ENCODE results near the gene LACC1.

The LACC1 gene

GRCh38 chr13:43879755-43880181 is at the start of gene LACC1:
LACC1 (plus strand) TSS chr13:43879904; CDS start chr13:43880986, 1,082 bp downstream.
- peak; percentile 11 to 16 for DNase-seq (ENCODE audit: low spot score in 2 of 2)
- Mint-ChIP-seq H3K27ac (ENCODE audit: low read depth) (peak within 1 kb of the TSS; percentile 91), H3K4me3 (peak within 1 kb of the TSS; percentile 86), H3K36me3 (ENCODE audit: insufficient read depth) (peaks cover 2% of the 10 kb centered on the region), H3K9me3 (no peaks in the 10 kb centered on the region), H3K4me1 (peaks cover 13% of the 10 kb centered on the region), H3K27me3 (no peaks in the 10 kb centered on the region)
- peak; percentile 57 for ATAC-seq (replicated peaks; ENCODE audit: extremely low read depth, poor library complexity, severe bottlenecking)

GRCh38 chr13:43830497-43830881 is 49.2 kb upstream of the LACC1 start:
- Mint-ChIP-seq H3K9me3 (no peaks in the 10 kb centered on the region), H3K36me3 (ENCODE audit: insufficient read depth) (no peaks in the 10 kb centered on the region), H3K4me3 (no peak overlapping the region), H3K27ac (ENCODE audit: low read depth) (no peak overlapping the region), H3K4me1 (no peaks in the 10 kb centered on the region), H3K27me3 (peaks cover 32% of the 10 kb centered on the region)
- DNase-seq (ENCODE audit: low spot score in 2 of 2): no peak
- ATAC-seq (replicated peaks; ENCODE audit: extremely low read depth, poor library complexity, severe bottlenecking): no peak

GRCh38 chr13:43831088-43831487 is 48.6 kb upstream of the LACC1 start:
- H3K9me3 Mint-ChIP-seq: no peaks in the 10 kb centered on the region
- DNase-seq (ENCODE audit: low spot score in 2 of 2) (no peak), ATAC-seq (replicated peaks; ENCODE audit: extremely low read depth, poor library complexity, severe bottlenecking) (no peak)
- no peak overlapping the region for H3K4me3 Mint-ChIP-seq
- H3K27me3 Mint-ChIP-seq: peaks cover 32% of the 10 kb centered on the region
- H3K4me1 Mint-ChIP-seq: no peaks in the 10 kb centered on the region
- H3K36me3 Mint-ChIP-seq (ENCODE audit: insufficient read depth): no peaks in the 10 kb centered on the region
- no peak overlapping the region for H3K27ac Mint-ChIP-seq (ENCODE audit: low read depth)

GRCh38 chr13:43835701-43836100 is 44.0 kb upstream of the LACC1 start:
- no peaks in the 10 kb centered on the region for H3K4me1 Mint-ChIP-seq
- H3K27ac Mint-ChIP-seq (ENCODE audit: low read depth): no peak overlapping the region
- peaks cover 22% of the 10 kb centered on the region for H3K27me3 Mint-ChIP-seq
- H3K36me3 Mint-ChIP-seq (ENCODE audit: insufficient read depth): no peaks in the 10 kb centered on the region
- H3K9me3 Mint-ChIP-seq: no peaks in the 10 kb centered on the region
- no peak overlapping the region for H3K4me3 Mint-ChIP-seq
- DNase-seq (ENCODE audit: low spot score in 2 of 2) (no peak), ATAC-seq (replicated peaks; ENCODE audit: extremely low read depth, poor library complexity, severe bottlenecking) (no peak)

- ATAC-seq (replicated peaks; ENCODE audit: extremely low read depth, poor library complexity, severe bottlenecking): no peak
These were observed 40.8 kb upstream of the LACC1 start for GRCh38 chr13:43838909-43839308.

GRCh38 chr13:43846496-43847158 is 33.1 kb upstream of the LACC1 start:
- ATAC-seq (replicated peaks; ENCODE audit: extremely low read depth, poor library complexity, severe bottlenecking): no peak
- Mint-ChIP-seq H3K27ac (ENCODE audit: low read depth) (no peak overlapping the region), H3K36me3 (ENCODE audit: insufficient read depth) (peaks cover 1% of the 10 kb centered on the region), H3K9me3 (peaks cover 14% of the 10 kb centered on the region), H3K4me3 (no peak overlapping the region), H3K4me1 (no peaks in the 10 kb centered on the region), H3K27me3 (no peaks in the 10 kb centered on the region)
- no peak for DNase-seq (ENCODE audit: low spot score in 2 of 2)

More at GRCh38 chr13:43838909-43839308, 40.8 kb upstream of the LACC1 start:
- Mint-ChIP-seq H3K9me3 (no peaks in the 10 kb centered on the region), H3K36me3 (ENCODE audit: insufficient read depth) (no peaks in the 10 kb centered on the region), H3K27ac (ENCODE audit: low read depth) (no peak overlapping the region), H3K4me1 (no peaks in the 10 kb centered on the region), H3K27me3 (no peaks in the 10 kb centered on the region), H3K4me3 (no peak overlapping the region)
- DNase-seq (ENCODE audit: low spot score in 2 of 2): no peak

GRCh38 chr13:43848001-43848649 is 31.6 kb upstream of the LACC1 start:
- ATAC-seq (replicated peaks; ENCODE audit: extremely low read depth, poor library complexity, severe bottlenecking) (no peak), DNase-seq (ENCODE audit: low spot score in 2 of 2) (no peak)
- no peaks in the 10 kb centered on the region for H3K27me3 Mint-ChIP-seq

GRCh38 chr13:43850873-43851272 is 28.8 kb upstream of the LACC1 start:
- ATAC-seq (replicated peaks; ENCODE audit: extremely low read depth, poor library complexity, severe bottlenecking): no peak
- no peak for DNase-seq (ENCODE audit: low spot score in 2 of 2)
- no peak overlapping the region for H3K4me3 Mint-ChIP-seq
- no peaks in the 10 kb centered on the region for H3K4me1 Mint-ChIP-seq
- H3K9me3 Mint-ChIP-seq: peaks cover 42% of the 10 kb centered on the region
- H3K27ac Mint-ChIP-seq (ENCODE audit: low read depth): no peak overlapping the region
- H3K27me3 Mint-ChIP-seq: no peaks in the 10 kb centered on the region
- H3K36me3 Mint-ChIP-seq (ENCODE audit: insufficient read depth): peaks cover 4% of the 10 kb centered on the region

More at GRCh38 chr13:43848001-43848649, 31.6 kb upstream of the LACC1 start:
- Mint-ChIP-seq H3K36me3 (ENCODE audit: insufficient read depth) (peaks cover 3% of the 10 kb centered on the region), H3K4me1 (no peaks in the 10 kb centered on the region), H3K9me3 (peaks cover 28% of the 10 kb centered on the region), H3K27ac (ENCODE audit: low read depth) (no peak overlapping the region), H3K4me3 (no peak overlapping the region)

- no peaks in the 10 kb centered on the region for H3K4me1 Mint-ChIP-seq
- DNase-seq (ENCODE audit: low spot score in 2 of 2) (no peak), ATAC-seq (replicated peaks; ENCODE audit: extremely low read depth, poor library complexity, severe bottlenecking) (no peak)
- no peak overlapping the region for H3K27ac Mint-ChIP-seq (ENCODE audit: low read depth)
- peaks cover 42% of the 10 kb centered on the region for H3K9me3 Mint-ChIP-seq
- H3K36me3 Mint-ChIP-seq (ENCODE audit: insufficient read depth): peaks cover 4% of the 10 kb centered on the region
- no peaks in the 10 kb centered on the region for H3K27me3 Mint-ChIP-seq
- no peak overlapping the region for H3K4me3 Mint-ChIP-seq
These were observed 26.7 kb upstream of the LACC1 start for GRCh38 chr13:43852923-43853404.

GRCh38 chr13:43861863-43862262 is 17.8 kb upstream of the LACC1 start:
- no peak overlapping the region for H3K4me3 Mint-ChIP-seq
- no peaks in the 10 kb centered on the region for H3K27me3 Mint-ChIP-seq
- ATAC-seq (replicated peaks; ENCODE audit: extremely low read depth, poor library complexity, severe bottlenecking) (no peak), DNase-seq (ENCODE audit: low spot score in 2 of 2) (no peak)
- H3K9me3 Mint-ChIP-seq: no peaks in the 10 kb centered on the region
- no peaks in the 10 kb centered on the region for H3K4me1 Mint-ChIP-seq
- no peaks in the 10 kb centered on the region for H3K36me3 Mint-ChIP-seq (ENCODE audit: insufficient read depth)
- H3K27ac Mint-ChIP-seq (ENCODE audit: low read depth): no peak overlapping the region

GRCh38 chr13:43864921-43865320 is 14.8 kb upstream of the LACC1 start:
- ATAC-seq (replicated peaks; ENCODE audit: extremely low read depth, poor library complexity, severe bottlenecking): no peak
- Mint-ChIP-seq H3K36me3 (ENCODE audit: insufficient read depth) (no peaks in the 10 kb centered on the region), H3K27ac (ENCODE audit: low read depth) (no peak overlapping the region), H3K27me3 (no peaks in the 10 kb centered on the region), H3K4me3 (no peak overlapping the region), H3K9me3 (no peaks in the 10 kb centered on the region), H3K4me1 (no peaks in the 10 kb centered on the region)
- DNase-seq (ENCODE audit: low spot score in 2 of 2): no peak

- no peaks in the 10 kb centered on the region for H3K4me1 Mint-ChIP-seq
- H3K4me3 Mint-ChIP-seq: no peak overlapping the region
- DNase-seq (ENCODE audit: low spot score in 2 of 2) (no peak), ATAC-seq (replicated peaks; ENCODE audit: extremely low read depth, poor library complexity, severe bottlenecking) (no peak)
- H3K27ac Mint-ChIP-seq (ENCODE audit: low read depth): no peak overlapping the region
- no peaks in the 10 kb centered on the region for H3K36me3 Mint-ChIP-seq (ENCODE audit: insufficient read depth)
- no peaks in the 10 kb centered on the region for H3K9me3 Mint-ChIP-seq
- no peaks in the 10 kb centered on the region for H3K27me3 Mint-ChIP-seq
These were observed 13.8 kb upstream of the LACC1 start for GRCh38 chr13:43865892-43866291.

- Mint-ChIP-seq H3K27me3 (no peaks in the 10 kb centered on the region), H3K36me3 (ENCODE audit: insufficient read depth) (no peaks in the 10 kb centered on the region), H3K4me3 (no peak overlapping the region), H3K27ac (ENCODE audit: low read depth) (no peak overlapping the region), H3K4me1 (no peaks in the 10 kb centered on the region), H3K9me3 (no peaks in the 10 kb centered on the region)
- DNase-seq (ENCODE audit: low spot score in 2 of 2) (no peak), ATAC-seq (replicated peaks; ENCODE audit: extremely low read depth, poor library complexity, severe bottlenecking) (no peak)
These were observed 7.5 kb upstream of the LACC1 start for GRCh38 chr13:43872181-43872580.
